ENCODE data around the gene RFX4. TPM values are rescaled to one million over a fixed set of nuclear protein-coding genes. Genes with fewer than 3 reads are reported as not detected.
A peak's percentile ranks its signal among the peaks of the same experiment; 100 is the strongest.

The RFX4 gene
- total and polyA plus RNA-seq, 2 of the 13 experiments (the other 11 are each of a cell fraction or from before 2014, with no cell fraction given), result not detected

- TF ChIP-seq FOXA3 (CRISPR knock-in tag; IDR thresholded peaks at IDR 0.05) (peak; percentile 44; the same call in 1 of the 2 replicates), FOXA1 (IDR thresholded peaks at IDR 0.05) (no peak), FOXA1 (CRISPR knock-in tag; IDR thresholded peaks at IDR 0.05) (peak; percentile 50), FOXO1 (CRISPR knock-in tag; IDR thresholded peaks at IDR 0.05) (0 out of 2 replicates have a peak, but pooled peaks have one; percentile 26), ZNF292 (CRISPR knock-in tag; IDR thresholded peaks at IDR 0.05; ENCODE audit: borderline replicate concordance, low read depth) (0 out of 2 replicates have a peak, but pooled peaks have one; percentile 22), FOXP4 (CRISPR knock-in tag; IDR thresholded peaks at IDR 0.05) (peak; percentile 25; the same call in 1 of the 2 replicates)
These were observed 31.4 kb upstream of the RFX4 start (continued) for GRCh38 chr12:106551410-106551809.

DNA sequence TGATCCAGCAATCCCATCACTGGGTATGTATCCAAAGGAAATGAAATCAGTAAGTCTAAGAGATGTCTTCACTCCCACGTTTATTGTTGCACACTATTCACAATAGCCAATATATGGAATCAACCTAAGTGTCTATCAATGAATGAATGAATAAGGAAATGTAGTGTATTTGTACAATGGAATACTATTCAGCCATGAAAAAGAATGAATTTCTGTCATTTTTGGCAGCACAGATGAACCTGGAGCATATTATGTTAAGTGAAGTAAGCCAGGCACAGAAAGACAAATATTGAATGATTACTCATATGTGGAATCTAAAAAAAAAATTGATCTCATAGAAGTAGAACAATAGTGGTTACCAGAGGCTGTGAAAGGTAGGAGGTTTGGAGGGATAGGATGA, 30.6 kb upstream of the RFX4 start:
- H3K9me3 ChIP-seq (ENCODE audit: low read length), result peaks cover 4% of the 10 kb centered on the region; the same call in 1 of the 2 replicates
- CTCF ChIA-PET (ENCODE audit: low intra/inter-chr PET ratio, low total read pairs), result no interaction called here
- in situ Hi-C loops (cut with HindIII; ENCODE audit: extremely low pct_ligation_motif_present, low pct_unique_long_range_greater_than_20kb) (no loop called here), intact Hi-C loops (cut with micrococcal nuclease; ENCODE audit: unreplicated experiment) (no loop called here)
- H3K4me2 ChIP-seq (ENCODE audit: low read depth, low read length), result no peak overlapping the region
- no peaks in the 10 kb centered on the region for H3K4me1 ChIP-seq (ENCODE audit: insufficient read depth, low read length)
- H2AFZ ChIP-seq (ENCODE audit: low read length), result no peak overlapping the region
- H3K4me3 ChIP-seq (replicated peaks in 1 of 3; ENCODE audit: insufficient read depth in 1 of 3, low read depth in 2 of 3, low read length in 3 of 3), result no peak overlapping the region
- H3K9ac ChIP-seq (ENCODE audit: insufficient read depth, low read depth, low read length), result no peak overlapping the region
- no peak overlapping the region for H3K27ac ChIP-seq (ENCODE audit: extremely low read length, insufficient read depth, low read length)
- H3K36me3 ChIP-seq (replicated peaks in 1 of 2; ENCODE audit: control insufficient read depth in 1 of 2, insufficient read depth in 2 of 2, low read length in 2 of 2), result no peaks in the 10 kb centered on the region
- BruUV-seq (replicated peaks), result no TSS peak
- H3K79me2 ChIP-seq (ENCODE audit: insufficient read depth, low read length), result no peaks in the 10 kb centered on the region
- ATAC-seq, result no peak
- H4K20me1 ChIP-seq (ENCODE audit: insufficient read depth, low read length), result no peaks in the 10 kb centered on the region
- DNase-seq (ENCODE audit: low spot score), result no peak
- FAIRE-seq, result no peak
- H3K27me3 ChIP-seq (ENCODE audit: control insufficient read depth in 1 of 2, insufficient read depth in 2 of 2, low read length in 2 of 2), result no peaks in the 10 kb centered on the region
- POLR2A ChIA-PET, result no interaction called here
- 0% methylated on average over 1 of the region's 1 CpG for WGBS (ENCODE audit: low lambda C conversion rate)
- TF ChIP-seq ZFP90 (CRISPR knock-in tag; IDR thresholded peaks at IDR 0.05; ENCODE audit: borderline replicate concordance) (no peak), MTF2 (CRISPR knock-in tag; IDR thresholded peaks at IDR 0.05; ENCODE audit: borderline replicate concordance) (no peak), KDM2A (CRISPR knock-in tag; IDR thresholded peaks at IDR 0.05; ENCODE audit: borderline replicate concordance, low read depth) (no peak), PREB (CRISPR knock-in tag; IDR thresholded peaks at IDR 0.05) (no peak), TFAP4 (IDR thresholded peaks at IDR 0.05; ENCODE audit: borderline replicate concordance, low read depth) (no peak), TCF7L2 (IDR thresholded peaks at IDR 0.05; ENCODE audit: low read depth, low read length) (no peak), WIZ (CRISPR knock-in tag; IDR thresholded peaks at IDR 0.05) (no peak), PAX8 (CRISPR knock-in tag; IDR thresholded peaks at IDR 0.05; ENCODE audit: borderline replicate concordance) (no peak), PAWR (CRISPR knock-in tag; IDR thresholded peaks at IDR 0.05; ENCODE audit: borderline replicate concordance) (no peak), HNRNPUL1 (IDR thresholded peaks at IDR 0.05; ENCODE audit: low read depth, low read length) (no peak), HMG20A (CRISPR knock-in tag; IDR thresholded peaks at IDR 0.05; ENCODE audit: borderline replicate concordance) (no peak), ZNF484 (CRISPR knock-in tag; IDR thresholded peaks at IDR 0.05; ENCODE audit: borderline replicate concordance, low read depth) (no peak), NFE2L2 (IDR thresholded peaks at IDR 0.05; ENCODE audit: low read length) (no peak), KDM1A (CRISPR knock-in tag; IDR thresholded peaks at IDR 0.05) (no peak), HNRNPK (IDR thresholded peaks at IDR 0.05; ENCODE audit: low read depth, low read length, poor library complexity, severe bottlenecking) (no peak), ZNF337 (CRISPR knock-in tag; IDR thresholded peaks at IDR 0.05; ENCODE audit: borderline replicate concordance, low read depth) (no peak), ZNF589 (CRISPR knock-in tag; conservative IDR thresholded peaks at IDR 0.05) (no peak)
